Measurements from ENCODE around the gene REV1. TPM values are rescaled to one million over a fixed set of nuclear protein-coding genes. Genes with fewer than 3 reads are reported as not detected.

Gene REV1
- total RNA-seq, 1 donor from 2014 or later, result 39.4 TPM

DNA sequence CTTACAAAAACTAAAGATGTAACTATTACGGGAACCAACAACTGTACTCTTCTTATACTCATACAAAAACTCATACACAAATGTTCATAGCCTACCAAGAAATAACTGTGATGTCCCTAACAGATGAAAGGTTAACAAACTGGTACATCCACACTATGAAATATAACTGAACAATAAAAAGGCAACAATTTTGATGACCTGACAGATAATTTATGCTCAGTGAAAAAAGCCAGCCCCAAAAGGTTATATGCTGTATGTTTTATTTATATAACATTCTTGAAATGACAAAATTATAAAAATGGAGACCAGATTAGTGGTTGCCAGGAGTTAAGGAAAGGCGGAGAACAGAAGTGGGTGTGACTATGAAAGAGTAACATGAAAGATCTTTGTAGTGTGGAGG, 31.3 kb downstream of the REV1 start:
- intact Hi-C loops (cut with micrococcal nuclease), result no loop called here

- intact Hi-C loops (cut with micrococcal nuclease), result no loop called here
These were observed 38.1 kb downstream of the REV1 start for GRCh38 chr2:99451686-99452085.

DNA sequence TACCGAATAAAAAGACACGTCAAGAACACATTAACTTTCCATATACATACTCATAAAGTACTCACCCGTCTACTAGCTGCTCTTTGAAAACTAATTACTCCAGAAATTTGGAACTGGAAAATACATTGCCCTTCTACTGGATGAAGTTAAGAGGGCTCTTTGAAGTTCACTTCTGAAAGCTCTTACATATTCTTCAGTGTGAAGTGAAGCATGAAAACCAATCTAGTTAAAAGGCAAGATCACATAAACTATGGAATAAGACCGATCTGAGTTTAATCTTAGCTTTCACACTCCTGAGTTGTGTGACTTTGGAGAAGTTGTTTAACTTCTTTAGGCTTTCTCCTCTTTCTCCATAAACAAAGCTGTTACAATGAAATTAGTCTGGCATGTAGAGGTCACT, 38.5 kb downstream of the REV1 start:
- intact Hi-C loops (cut with micrococcal nuclease), result no loop called here

DNA sequence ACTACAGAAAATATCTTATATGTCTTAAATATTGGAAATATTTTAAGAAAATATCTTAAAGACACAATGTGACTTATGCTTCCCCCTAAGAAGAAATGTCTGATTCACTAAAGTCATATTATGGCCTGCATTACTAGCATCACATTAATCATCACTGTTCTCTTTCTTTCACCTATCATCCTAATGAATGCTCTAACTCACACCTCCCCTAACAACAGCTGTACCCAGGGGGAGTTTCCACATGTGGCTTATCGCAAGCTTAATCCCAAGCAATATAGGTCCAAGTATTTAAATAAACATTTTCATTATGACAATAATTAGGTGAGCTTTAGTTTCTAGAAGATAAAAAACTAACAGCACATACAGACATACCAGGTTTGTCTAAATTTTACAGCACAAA, 39.6 kb downstream of the REV1 start:
- intact Hi-C loops (cut with micrococcal nuclease), result no loop called here

- intact Hi-C loops (cut with micrococcal nuclease), result no loop called here
These were observed 41.3 kb downstream of the REV1 start for GRCh38 chr2:99448556-99448955.

DNA sequence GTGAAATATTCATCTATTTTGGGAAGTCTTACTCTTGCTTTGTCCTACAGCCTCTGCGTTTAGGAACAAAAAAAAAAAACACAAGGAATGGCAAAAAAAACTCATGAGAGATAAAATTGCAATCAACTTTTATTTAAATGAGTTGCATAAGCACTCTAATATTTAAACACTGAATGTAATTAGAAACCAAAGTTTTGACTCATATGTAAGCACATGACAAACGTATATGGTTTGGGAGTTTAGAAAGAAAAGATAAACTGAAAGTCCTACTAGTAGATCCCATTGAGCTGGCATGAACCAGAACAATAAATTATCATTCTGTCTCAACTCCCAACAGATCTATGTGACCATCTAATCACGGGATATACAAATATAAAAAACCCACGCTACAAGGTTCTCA, 44.8 kb downstream of the REV1 start:
- intact Hi-C loops (cut with micrococcal nuclease), result no loop called here

DNA sequence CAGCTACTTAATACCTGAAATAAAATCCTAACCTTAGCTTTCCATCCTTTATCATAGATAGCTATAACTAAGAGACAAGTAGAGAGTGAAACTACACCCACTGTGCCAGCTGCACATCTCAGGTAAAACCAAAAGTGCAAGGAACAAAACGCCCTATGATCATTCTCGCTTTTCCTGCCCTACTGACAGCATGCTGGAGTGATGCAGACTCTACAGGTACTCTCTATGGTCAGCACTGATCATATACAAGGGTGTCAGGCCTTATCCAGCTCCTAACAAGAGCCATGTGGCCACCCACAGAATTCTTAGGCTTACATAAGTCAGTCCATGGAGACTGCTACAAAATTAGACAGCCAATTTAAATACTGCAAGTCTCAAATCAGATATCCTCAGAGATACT, 45.6 kb downstream of the REV1 start:
- intact Hi-C loops (cut with micrococcal nuclease), result loop anchor here (5.0 kb wide), 1 partner anchor 48 kb away; the partner anchor contains the start of gene REV1

GRCh38 chr2:99442837-99443236, 47.0 kb downstream of the REV1 start:
- intact Hi-C loops (cut with micrococcal nuclease), result loop anchor here (5.0 kb wide), 1 partner anchor 49 kb away; the partner anchor contains the start of gene REV1

DNA sequence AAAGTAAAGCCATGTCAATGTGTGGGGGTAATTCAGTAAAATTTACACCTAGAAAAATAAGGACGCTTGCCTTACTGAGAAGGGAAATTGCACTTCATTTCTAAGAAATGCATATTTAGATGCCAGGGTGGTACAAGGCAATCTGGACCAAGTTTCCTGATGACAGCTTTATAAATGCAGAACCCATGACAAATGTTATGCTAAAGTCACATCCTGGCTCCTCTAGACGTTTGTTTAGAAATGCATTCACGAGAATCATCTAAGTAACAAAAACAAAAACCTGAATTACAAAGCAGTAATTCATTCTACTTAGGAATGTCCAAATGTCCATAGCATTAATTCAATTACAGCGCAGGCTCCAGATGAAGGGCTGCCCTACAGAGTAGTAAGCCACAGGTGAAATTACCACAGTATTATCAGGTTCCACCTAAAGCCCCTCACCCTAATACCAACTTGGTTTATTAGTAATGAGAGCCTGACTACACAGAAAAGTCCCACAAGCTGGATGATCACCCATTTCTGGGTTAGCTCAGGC, 49.8 kb downstream of the REV1 start:
- intact Hi-C loops (cut with micrococcal nuclease), result loop anchor here (5.0 kb wide), 1 partner anchor 52 kb away; the partner anchor contains the start of gene REV1

GRCh38 chr2:99436874-99437273, 52.9 kb downstream of the REV1 start:
- intact Hi-C loops (cut with micrococcal nuclease), result no loop called here

DNA sequence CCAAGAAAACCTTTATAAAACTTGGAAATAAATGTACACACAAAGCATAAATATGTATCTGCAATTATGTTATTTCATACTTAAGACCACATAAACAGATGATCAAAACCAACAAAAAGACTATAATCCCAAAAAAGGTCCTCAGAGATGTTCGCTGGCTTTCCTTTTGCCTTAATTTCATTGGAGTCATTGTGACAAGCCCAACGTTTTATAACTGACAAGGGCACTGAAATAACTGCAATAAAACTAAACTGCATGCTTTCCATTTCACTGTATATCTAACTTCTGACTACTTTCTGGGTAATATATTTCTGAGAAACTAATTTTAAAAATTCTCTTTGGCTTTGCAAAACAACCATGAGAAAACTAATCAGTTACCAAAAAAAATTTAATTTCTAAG, 56.5 kb downstream of the REV1 start:
- intact Hi-C loops (cut with micrococcal nuclease), result no loop called here

DNA sequence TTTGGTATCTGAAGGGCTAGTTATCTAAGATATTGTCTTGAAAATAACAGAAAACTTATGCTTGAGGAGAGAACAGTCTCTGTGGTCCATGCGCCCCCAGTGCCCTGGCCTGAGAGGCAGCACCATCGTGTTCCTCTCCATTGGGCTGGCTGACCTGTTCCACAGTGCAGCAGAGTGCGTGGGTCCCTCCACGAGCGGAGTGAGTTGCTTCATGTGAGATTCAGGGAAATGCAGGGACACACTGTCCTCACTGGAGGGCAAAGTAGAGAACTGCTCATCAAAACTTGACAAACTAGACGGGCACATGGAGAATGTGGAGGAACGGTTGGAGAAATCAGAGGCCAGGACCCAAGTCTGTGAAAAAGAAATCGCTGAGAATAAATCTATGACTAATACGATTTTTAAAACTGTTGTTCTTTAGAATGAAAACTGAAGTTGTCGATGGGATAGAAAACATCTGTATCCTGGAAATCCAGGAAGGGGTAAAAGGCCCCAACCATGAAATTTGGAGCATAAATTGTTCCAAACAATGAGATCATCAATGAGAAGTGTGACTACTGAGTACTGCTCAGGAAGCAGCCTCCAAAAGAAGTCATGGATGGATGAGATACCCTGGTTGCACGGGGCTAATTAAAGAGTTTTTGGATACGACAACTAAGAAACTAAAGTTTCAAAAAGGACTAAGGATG, 58.1 kb downstream of the REV1 start:
- intact Hi-C loops (cut with micrococcal nuclease), result no loop called here

- intact Hi-C loops (cut with micrococcal nuclease), result no loop called here
These were observed 59.1 kb downstream of the REV1 start for GRCh38 chr2:99430614-99431291.

DNA sequence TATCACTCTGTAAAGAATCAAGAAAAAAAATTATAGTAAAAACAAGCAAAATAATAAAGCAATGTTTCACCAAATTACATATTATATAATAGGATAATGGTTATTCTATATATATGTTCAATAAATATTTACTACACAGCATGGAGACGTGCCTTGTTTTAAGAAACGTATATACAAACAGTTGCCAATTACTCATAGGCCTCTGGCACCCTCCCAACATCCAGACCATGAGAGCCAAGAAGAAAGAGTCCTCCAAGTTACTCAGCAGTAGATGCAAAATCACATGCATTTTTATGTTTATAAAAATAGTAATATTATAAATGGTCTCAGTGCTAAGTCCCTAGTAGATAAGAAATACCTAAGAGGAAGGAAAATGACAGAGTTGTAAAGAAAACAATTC, 64.8 kb downstream of the REV1 start:
- intact Hi-C loops (cut with micrococcal nuclease), result no loop called here

DNA sequence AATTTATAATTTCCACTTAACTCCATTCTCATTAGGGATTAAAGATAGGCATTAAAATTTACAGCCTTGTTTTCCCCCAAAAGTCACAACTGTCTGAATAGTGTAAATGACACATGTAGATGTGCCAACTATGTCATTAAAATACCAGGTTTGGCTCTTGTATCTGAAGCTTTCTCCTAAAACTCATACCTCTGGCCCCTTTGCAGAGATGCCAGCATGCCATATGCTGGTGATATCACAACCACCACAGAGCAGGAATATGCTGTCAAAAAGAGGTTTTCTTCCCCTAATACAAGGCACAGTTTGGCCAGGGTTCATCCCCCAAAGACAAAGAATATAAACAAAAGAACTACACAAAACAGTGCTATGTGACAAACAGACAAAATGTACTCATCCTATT, 65.4 kb downstream of the REV1 start:
- intact Hi-C loops (cut with micrococcal nuclease), result no loop called here

DNA sequence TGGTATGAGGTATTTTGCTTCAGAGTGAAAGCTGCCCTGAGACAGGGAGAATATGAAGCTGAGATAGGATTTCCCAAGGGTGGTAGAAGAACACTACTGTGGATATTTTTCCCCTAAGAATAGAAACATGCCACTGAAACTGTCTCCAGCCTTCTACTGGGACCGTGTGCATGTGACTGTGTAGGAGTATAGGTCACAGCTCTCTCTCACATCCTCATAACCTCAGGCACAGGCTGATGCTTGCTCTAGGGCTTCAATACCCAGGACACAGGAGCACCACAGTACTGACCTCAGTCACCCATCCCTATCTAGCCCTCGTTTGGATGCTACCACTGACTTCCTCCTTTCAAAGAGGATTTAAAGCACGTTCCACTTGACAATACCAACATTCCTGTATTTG, 67.2 kb downstream of the REV1 start:
- intact Hi-C loops (cut with micrococcal nuclease), result no loop called here

GRCh38 chr2:99421469-99421868, 68.3 kb downstream of the REV1 start:
- intact Hi-C loops (cut with micrococcal nuclease), result no loop called here

DNA sequence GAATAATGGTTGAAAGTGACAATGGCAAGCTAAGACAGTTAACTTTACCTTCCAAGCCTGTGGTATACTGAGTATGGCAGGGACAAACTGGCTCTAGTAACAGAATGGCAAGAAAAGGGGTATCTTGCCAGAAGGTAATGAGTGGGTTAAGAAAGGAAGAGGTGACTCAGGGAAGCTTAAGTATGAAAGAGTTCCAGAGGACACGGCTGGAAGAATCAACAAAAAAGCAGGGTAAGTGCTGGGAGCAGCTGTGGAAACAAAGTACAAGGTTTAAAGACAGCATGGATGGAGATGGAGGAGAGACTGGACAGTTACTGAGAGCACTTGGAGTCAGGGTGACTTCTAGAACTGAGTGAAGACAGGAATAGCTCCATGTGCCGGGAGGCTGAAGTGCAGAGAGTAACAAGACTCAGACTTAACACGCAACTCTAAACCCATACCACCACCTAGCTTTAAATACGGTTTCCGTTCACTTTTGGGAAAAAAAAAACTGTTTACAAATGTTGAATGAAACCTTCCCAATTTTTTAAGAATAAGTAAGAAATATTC, 69.0 kb downstream of the REV1 start:
- intact Hi-C loops (cut with micrococcal nuclease), result no loop called here

- intact Hi-C loops (cut with micrococcal nuclease), result no loop called here
These were observed 69.8 kb downstream of the REV1 start for GRCh38 chr2:99420031-99420430.

DNA sequence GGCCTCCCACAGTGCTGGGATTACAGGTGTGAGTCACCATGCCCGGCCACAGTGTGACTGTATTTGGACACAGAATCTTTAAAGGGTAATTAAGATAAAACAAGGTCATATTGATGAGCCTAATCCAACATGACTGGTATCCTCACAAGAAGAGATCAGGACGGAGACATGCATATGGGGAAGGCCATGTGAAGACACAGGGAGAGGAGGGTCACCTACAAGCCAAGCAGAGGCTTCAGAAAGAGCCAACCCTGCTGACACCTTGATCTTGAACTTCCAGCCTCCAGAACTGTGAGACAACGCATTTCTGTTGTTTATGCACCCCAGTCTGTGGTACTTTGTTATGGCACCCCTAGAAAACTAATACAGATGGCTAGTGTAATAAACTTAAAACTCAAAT, 72.4 kb downstream of the REV1 start:
- intact Hi-C loops (cut with micrococcal nuclease), result no loop called here

DNA sequence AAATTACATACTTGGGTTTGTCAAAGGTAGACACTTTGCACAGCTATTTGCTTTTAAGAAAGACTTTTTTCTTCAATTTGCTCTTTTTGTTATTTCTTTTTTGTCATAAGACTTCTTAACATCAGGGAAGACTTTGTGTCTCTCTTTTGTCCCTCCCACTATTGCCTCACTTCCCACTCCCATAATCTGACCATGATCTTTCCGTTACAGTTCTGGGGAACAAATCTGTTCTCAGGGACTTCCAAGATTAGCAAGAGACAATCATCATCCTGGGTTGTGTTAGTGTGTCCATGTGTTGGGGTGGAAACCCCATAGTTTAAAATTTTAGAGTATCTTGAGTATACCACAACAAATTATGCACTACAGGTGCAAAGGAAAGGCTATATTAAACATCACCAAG, 75.3 kb downstream of the REV1 start:
- intact Hi-C loops (cut with micrococcal nuclease), result no loop called here

GRCh38 chr2:99410276-99410675, 79.5 kb downstream of the REV1 start:
- intact Hi-C loops (cut with micrococcal nuclease), result no loop called here
